AG08396 (cell line): ENCODE results near the gene NUDCD3.

Experiments used
- DNase-seq: peaks from one replicate; pipeline ENCODE4 v3.0.0; 2012; ENCODE audit warnings: low spot score, mixed read lengths

The NUDCD3 gene

DNA sequence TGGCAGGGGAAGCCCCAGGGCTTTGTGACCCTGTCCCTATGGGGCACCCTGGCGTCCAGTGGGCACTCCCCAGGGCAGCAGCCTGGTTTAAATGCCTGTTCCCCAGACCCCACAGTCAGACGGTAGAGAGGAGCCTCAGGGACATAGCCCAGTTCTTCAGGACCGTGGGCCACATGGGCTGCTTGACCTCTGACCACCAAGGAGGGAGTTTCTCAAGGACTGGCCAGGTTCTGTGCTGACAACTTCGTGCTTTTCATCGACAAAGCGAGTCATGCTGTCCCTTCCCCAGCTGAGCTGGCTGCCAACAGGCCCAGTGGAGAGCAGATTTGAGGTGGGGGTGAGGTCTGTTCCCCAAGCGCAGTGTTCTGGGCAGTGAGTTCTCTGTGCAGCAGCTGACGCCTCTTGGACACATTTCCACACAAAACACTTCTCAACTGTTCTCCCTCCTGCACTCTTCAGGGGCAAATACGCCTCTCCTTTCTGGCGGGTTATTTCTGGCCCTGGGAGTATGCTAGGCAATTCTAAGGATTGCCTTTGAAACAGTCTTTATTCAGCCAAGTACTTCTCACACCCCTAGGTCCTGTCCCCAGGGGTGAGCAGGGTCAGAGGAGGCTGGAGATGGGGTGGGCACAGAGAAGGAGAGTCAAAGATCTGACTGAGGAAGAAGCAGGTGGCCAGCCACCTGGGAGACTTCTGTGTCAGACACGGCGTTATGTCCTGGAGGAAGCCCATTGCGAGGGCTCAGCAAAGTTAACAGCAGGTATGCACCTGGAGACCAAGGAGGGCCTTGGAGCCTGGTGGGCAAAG is 107.8 kb downstream of the NUDCD3 start:
- no peak for DNase-seq

DNA sequence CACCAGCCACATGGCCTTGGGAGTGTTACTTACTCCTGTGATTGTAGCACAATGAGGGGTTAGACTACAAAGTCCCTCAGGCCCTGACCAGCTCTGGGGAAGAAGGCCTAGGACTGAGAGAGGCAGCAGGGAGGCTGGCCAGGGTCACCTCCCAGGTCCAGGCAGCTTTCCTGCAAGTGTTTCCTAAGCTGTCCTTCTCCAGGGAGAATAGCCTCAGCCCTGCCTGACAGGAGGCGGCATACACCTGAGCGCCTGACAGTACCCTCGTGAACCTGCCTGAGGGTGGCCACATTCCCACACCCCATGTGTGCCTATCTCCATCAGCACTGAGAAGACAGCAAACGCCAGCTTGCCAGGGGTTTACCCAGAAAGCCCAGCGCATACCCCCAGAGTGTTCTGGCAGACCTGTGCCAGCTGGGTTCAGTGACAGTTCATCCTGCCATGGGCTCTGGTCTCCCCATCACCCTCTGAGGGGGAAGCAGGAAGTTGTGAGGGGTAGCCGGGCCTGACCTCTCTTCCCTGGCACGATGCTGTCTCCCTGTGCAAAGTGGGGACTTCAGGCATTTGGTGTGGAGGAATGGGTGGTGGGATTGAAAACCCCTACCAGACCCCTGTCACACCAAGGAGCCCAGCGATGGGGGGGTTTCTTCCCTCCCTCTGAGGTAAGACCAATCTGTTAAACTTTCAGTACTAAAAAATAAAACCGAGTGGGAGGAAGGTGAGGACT is 108.8 kb downstream of the NUDCD3 start:
- no peak for DNase-seq

DNA sequence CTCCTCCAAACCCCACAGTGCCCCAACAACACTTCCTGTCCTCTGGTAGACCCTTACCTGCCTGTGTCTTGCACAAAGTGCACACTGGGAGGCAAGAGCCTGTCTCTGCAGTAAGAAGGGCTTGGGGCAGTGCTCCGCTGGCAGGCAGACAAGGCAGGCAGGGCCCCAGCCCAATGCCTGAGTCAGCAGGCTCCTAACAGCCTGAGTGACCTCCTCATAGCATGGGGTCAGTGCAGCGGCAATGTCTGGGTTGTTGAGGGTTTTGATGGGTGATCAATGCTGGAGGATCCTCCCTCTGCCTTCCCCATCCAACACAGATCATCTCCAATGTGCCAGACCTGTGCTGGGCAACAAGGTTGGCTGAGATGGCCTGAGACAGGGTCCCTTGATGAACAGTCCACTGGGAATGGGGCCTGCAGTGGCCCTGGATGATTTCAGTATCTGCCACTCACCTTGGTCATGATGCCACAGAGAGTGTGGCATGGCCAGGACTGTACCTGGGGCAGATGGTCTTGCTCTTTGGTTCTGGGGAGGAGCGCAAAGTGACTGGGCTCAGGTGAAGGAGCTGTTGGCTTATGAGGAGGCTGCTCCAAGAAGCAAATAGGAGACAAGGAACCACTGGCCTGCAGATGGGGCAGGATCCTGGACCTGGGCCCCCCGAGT is 109.5 kb downstream of the NUDCD3 start:
- DNase-seq = no peak

DNA sequence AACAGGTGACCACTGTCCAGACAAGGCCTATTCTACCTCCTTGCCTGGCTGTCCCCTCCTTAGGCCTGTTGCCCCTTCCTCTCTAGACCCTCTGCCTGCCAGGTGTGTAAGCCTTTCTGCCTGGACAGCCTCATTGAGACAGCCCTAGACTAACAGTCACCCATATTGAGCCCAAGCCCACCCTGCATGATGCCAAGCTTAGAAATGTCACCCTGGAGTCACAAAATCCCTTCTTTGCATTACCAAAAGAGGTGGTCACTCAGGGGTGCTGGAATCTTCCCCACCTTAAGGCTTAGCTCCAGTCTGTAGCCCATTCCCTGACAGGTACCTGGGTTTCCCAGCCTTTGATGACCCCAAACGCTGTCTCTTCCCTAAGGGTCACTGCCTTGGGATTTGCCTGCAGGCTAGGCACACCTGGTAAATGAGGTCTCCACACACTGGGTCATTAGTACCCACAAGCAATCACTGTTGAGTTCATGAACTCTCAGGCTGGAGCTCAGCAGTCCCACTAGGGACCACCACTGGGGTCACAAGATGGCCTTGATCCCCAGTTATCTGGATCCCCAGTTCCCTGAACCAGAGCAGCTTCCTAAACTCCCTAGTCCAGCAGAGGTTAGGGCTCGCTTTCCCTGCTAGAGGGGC is 110.1 kb downstream of the NUDCD3 start:
- no peak for DNase-seq

DNA sequence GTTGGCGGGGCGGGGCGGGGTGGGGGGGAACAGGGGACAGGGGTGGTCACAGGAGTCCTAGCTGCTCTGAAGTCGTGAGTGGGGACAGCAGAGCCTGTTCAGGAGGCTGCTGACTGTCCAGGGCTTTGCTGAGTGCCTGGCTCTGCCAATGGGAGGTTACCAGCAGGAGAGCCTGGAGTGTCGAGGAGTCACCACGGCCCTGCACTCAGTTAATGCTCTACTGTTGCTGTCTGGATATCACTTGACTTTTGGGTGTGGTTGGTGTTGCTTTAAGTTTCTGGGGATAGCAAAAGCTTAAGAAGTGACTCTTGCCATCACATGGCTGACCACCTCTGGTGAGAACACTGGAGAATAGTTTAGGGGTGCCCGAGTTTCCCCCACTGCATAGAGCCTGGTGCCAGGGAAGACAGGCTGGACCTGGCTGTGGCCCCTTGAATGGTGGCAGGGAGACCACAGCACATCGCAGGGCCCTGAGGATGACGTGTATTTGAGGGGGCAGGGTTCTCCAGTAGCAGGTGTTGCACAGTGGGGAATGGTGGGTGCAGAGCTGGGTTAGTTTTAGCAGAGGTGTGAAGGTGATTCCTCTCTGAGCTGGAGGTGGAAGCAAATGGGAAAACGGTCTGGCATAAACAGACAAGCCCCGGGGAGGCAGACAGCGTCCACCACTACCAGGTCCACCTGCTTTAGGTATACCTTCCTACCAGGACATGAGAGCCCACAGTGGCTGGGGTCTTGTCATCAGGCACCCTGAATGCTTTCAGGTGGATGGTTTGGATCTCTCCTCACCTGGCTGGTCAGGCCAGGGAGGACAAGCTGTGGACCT is 110.9 kb downstream of the NUDCD3 start:
- DNase-seq = peak; percentile 24

DNA sequence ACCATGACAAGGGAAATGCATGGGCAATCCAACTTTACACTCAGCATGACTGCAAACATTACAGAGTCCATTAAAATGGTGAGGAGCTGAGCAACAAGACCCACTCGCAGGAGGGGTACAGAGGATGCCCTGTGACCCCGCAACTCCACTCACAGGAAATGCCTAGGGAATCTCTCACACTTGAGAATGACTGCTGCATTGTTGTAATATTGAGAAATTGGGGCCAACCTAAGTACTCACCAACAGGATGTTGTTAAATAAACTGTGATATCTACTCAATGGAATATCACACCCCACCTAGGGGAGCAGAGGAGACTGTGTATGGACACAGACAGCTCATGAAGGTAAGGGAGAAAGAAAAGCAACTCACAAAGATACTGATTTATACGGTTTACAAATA is 111.7 kb downstream of the NUDCD3 start:
- peak; percentile 52 for DNase-seq

DNA sequence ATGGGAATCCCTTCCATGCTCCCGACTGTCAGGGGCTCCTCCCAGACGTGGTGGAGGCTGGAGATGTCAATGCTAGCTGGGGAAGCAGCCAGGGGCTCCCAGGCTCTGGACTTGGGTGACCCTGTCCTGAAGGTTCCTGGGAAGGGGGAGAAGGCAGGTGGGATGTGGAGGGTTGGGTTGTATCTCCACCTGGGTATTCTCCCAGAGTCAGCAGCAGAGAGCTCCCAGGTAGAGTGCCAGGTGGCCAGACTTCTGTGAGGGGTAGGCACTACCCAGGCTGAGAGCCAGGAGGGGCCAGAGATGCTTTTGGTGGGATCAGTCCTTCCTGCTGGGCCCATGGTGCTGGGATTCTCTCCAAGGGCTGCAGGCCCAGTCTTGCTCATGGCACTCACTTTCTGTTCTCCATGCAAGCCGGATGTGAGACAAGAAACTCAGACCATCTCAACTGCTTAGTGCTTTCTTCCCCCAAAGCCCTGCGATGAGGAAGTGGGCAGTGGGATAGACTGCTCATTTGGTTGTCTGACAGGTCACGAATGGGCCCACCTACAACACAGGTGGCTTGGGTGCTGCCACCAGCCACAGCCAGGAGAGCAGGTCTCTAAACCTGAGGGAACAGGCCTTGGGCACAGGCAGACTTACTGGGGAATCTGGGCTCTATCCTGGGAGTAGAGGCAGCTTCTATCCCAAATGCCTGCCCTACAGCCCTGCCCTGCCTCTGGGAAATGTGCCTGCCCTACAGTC is 112.6 kb downstream of the NUDCD3 start:
- peak; percentile 7 for DNase-seq

DNA sequence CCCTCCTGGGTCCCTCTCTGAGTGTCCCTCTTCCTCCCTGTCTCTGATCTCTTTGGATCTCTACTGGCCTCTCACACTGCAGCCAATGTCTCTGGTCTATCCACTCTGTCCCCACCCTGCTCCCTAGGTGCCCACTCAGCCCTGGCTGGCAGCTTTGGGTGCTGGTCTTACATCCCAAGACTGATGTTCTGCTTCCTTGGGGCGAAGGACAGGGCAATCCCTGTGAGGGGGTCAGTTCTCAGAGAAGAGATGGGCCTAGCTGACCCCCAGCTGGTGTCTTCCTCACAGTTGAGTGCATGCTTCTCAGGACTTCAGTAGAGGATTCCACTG is 113.4 kb downstream of the NUDCD3 start:
- DNase-seq = peak; percentile 3

DNA sequence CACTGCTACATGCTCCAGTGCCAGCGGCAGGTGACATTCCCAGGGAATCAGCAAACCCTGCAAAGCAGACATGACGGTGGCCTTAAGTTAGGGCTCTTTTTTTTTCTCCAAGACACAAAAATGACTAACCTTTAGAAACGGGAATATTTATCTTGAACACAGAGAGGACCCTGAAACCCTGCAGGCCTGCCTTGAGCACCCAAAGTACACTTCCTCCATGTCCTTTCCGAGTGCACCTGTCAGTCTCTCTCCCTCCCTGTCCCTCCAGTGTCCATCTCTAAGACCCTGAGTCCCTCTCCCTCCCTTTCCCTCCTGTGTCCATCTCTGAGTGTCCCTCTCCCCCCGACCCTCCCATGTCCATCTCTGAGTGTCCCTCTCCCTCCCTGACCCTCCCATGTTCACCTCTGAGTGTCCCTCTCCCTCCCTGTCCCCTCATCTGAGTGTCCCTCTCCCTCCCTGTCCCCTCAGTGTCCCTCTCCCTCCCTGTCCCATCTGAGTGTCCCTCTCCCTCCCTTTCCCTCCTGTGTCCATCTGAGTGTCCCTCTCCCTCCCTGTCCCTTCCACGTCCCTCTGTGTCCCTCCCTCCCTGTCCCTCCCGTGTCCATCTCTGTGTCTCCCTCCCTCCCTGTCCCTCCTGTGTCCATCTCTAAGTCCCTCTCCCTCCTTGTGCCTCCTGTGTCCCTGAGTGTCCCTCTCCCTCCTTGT is 113.9 kb downstream of the NUDCD3 start:
- DNase-seq = no peak

DNA sequence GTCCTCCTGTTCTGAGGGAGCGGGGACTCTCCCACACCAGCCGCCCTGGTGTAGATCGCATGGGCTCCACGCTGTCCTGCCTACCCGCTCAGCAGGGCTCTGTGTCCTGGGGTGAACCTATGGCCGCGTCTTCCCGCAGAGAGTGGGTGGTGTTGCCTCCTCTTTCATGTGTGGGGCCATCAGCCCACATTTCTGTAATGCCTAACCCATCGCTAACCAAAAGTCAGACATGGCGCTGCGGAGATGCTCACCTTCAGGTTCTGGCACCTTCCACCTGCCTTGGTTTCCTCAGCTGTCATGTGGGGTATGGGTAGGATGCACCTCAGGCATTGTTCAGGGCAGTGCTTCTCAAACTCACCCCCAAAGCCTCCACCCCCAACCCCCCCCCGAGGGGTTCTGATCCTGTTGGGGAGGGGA is 114.5 kb downstream of the NUDCD3 start:
- DNase-seq = peak; percentile 1

DNA sequence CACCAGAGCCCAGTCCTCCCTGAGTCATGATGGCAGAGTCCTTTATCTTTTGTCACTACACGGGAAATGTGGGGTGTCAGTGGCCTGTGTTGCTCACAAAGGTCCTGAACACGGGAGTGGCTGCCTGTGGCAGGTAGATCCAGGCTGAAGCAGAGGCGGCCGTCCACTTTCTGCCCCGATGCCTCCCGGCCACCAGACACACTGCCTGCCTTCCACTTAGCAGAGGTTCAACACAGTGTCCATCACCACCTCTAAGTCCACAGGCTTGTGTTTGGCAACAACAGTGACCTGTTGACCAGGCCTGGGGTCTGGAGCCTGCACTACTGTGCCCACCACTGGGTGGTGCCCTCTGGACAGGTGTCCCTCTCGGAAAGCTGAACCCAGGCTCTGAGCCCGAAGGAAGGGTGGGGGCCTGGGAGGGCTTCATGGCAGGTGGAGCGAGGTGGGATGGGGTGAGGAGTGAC is 115.2 kb downstream of the NUDCD3 start:
- peak; percentile 1 for DNase-seq

DNA sequence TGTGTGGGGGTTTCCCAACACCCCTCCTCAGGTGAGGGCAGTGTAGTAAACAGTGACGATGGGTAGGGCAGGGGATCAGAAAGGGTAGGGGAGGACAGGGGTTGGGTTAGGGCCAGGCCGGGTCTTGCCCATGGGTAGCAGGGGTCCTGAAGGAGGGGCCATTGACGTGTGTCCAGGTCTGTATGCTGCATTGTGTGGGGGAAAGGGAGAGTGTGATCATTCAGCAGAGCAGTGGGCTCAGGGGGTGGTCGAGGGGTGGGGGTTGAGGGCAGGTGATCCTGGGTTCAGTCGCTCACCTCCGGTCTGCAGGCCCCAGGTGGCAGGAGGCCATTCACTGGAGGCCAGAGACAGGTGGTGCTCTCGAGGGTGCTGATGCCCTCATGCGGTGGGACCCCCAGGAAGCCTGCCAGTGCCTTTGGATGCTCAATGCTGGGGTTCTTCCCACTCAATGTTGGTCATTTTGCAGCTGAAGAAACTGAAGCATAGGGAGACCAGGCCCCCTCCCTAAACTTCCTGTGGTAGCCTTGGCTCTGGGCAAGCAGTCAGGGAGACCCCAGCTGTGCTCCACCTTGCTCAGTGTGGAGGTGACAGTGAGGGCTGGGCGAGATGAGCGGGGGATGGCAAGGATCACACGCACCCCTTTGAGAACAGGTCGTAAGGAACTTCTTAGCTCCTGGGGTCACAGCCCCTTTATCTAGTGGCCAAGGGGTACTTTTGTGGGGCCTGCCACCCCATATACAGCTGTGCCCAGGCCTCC is 116.3 kb downstream of the NUDCD3 start:
- DNase-seq = peak; percentile 0

DNA sequence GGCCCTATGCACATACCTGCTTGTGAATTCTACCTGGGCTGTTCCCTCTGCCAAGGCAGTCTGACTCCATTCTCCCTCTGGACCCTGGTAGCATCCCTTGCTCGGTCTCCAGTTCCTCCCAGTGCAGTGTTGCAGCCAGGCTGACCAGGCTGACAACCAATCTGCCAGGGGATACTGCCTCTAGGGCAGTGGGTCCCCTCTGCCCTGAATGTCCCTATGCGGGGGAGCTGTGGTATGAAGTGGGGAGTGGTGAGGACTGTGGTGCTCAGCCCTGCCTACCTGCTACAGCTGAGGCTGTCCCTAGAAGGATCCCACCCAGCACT is 117.1 kb downstream of the NUDCD3 start:
- peak; percentile 0 for DNase-seq

DNA sequence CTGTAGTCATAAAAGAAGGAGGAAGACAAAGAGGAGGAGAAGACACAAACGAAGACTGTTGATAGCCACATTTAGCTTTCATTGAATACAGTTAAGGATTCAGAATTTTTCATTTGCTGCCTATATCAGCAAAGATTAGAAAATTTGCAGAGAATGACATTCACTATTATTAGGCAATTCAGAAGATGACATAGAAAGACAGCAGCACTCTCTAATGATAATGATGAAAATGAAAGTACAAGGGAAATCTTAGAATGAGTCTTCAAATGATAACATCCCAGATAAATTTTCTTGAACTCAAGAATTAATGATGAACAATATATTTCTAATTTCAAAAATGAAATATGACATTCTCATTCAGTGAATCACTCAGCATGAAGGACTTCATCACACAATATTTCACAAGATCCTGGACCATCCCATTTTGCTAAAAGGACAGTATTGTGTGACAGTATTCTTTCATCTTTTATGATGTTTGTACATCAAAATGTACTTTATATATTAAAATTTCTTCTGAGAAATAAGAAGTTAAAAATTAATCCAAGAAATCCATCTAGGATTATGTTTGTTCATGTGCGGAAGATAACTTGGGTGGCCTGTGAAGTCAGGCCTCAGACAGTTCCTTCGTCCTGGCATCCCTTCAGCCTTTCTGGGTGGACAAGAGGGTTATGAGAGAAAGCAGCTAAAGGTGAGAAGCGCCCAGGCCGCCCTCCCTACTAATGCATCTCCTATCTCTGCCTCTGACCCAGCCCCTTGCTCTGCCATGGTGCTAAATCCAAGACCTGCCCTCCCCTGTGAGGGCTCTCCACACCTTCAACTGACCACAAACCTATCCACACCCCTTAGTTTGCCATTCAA is 117.7 kb downstream of the NUDCD3 start:
- no peak for DNase-seq

DNA sequence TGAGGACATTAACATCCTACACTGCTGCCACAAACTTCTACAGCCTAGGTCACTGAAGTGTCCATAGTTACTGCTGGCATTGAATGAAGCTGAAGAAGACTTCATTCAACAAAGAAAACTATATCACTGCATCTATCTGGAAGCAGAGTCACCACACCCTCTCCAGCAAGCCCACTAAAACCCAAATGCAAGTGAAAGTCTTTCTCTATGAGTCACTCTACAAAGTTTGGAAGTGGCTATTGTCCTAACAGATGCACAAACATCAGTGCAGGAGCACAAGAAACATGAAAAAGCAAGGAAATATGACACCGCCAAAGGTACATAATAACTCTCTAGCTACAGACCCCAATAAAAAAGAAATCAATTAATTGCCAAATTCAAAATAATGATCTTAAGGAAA is 121.6 kb downstream of the NUDCD3 start:
- no peak for DNase-seq

DNA sequence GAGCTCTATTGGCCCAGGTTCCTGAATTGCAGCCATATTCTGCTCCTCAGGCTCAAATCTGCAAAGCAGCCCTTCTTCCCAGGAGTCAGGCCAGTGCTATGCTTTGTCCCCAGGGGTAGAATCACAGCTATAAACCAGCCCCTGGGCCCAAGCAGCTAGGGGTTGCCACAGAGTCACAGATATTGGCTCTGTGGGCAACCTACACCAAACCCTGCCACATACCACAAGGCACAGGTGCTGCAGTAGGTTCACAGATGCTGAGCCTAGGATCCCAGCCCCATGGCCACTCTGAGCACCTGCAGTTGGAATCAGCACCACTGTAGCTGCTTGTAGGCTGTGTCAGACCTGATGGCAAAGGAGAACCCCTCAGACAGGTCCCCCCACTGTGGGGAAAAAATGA is 122.0 kb downstream of the NUDCD3 start:
- DNase-seq = no peak

DNA sequence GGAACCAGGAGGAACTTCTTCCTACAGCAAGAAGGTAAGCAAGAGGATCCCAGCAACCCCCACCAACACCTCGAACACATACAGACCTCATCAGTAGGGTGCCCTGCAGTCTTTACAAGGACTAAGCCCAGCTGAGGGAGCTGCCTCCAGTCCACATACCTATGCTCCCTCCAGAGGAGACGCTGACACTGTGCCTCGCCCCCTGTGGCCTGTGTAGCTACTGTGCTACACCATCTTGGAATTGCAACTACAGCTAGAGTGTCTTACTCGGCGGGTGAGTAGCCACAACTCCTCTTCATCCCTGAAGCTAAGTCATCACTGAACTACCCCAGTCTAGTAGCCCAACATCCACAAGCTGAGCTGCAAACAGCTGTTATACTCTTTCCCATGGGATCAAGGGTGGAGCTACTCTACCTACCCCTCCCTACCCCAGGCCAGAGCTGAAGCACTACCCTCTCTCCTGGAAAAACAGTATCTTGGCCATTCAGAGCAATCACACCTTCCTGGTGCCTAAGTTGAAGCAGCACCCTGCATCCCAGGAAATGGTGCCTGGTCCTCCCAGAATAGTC is 122.9 kb downstream of the NUDCD3 start:
- no peak for DNase-seq

DNA sequence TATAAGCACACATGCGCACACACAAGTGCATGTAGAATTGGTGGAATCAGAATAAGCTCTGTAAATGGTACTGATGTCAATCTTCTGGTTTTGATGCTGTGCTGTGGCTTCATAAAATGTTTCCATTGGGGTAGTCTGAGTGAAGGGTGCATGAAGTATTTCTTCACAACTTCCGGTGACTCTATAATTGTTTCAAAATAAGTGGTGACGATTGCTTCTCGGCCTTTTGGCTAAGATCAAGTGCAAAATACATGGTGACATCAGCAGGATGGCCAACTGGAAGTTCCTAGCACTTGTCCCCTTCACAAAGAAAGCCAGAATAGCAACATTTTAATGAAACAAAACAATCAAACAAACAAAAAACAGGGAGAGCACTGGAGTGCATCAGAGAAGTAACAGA is 123.5 kb downstream of the NUDCD3 start:
- no peak for DNase-seq
